Fibroblast of the conjunctiva (primary cell): ENCODE data around the gene ZNF335.
A peak's percentile ranks its signal among the peaks of the same experiment; 100 is the strongest.
"Not testable (repeated sequence)": the region's sequence is repeated elsewhere in the genome, so short reads cannot be mapped to it uniquely, and the experiment has no call there.

Experiments used
- DNase-seq: peaks from one replicate; pipeline ENCODE4 v3.0.0-alpha.2; 2010; ENCODE audit warnings: low read depth

Gene ZNF335

DNA sequence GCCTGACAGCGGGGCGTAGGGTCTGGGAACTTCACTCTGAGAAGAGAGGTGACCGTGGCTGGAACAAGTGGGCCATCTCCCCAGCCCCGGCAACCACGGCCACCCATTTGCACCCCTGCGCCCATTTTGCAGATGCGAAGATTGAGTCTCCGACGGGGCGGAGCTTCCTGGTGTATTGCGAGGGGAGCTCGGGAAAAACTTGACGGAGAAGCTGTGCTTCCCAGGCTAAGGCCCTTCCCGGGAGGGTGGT, 653 bp downstream of the ZNF335 start:
- no peak for DNase-seq

DNA sequence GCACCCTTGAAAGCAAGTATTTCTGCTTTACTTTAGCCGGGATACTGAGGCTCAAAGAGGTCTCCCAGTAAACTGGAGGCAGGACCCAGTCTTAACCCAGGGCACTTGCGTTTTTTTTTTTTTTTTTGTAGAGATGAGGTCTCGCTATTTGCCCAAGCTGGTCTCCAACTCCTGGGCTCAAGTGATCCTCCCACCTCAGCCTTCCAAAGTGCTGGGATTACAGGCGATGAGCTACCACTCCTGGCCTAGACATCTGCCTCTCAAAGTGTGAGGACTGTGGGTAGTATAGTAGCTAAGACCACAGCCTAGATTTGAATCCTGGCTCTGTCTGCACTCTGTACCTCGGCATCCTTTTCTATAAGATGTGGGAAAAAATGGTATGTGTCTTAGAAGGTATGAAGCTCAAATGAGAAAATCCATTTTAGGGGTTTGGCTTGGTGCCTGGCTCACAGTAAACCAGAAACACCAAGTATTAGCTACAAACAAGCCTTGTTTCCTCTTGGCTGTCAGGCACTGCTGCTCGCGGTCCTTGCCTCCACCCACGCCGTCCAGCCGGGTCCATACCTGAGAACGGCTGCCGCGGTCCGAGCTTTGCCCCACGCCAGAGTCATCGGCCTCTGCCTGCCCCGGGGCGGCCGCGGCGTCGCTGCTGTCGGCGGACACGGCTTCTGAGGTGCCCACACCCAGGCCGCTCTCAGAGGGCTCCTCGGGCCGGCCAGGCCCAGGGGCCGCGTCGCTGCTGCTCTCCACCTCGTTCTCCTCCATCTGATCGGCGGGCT, 1.2 kb downstream of the ZNF335 start:
- DNase-seq: no peak

GRCh38 chr20:45969712-45970634, 2.0 kb downstream of the ZNF335 start:
- peak; percentile 52 for DNase-seq

GRCh38 chr20:45968801-45969711, 2.9 kb downstream of the ZNF335 start:
- no peak for DNase-seq

GRCh38 chr20:45968081-45968671, 3.8 kb downstream of the ZNF335 start:
- no peak for DNase-seq

GRCh38 chr20:45967551-45968080, 4.4 kb downstream of the ZNF335 start:
- DNase-seq: no peak

DNA sequence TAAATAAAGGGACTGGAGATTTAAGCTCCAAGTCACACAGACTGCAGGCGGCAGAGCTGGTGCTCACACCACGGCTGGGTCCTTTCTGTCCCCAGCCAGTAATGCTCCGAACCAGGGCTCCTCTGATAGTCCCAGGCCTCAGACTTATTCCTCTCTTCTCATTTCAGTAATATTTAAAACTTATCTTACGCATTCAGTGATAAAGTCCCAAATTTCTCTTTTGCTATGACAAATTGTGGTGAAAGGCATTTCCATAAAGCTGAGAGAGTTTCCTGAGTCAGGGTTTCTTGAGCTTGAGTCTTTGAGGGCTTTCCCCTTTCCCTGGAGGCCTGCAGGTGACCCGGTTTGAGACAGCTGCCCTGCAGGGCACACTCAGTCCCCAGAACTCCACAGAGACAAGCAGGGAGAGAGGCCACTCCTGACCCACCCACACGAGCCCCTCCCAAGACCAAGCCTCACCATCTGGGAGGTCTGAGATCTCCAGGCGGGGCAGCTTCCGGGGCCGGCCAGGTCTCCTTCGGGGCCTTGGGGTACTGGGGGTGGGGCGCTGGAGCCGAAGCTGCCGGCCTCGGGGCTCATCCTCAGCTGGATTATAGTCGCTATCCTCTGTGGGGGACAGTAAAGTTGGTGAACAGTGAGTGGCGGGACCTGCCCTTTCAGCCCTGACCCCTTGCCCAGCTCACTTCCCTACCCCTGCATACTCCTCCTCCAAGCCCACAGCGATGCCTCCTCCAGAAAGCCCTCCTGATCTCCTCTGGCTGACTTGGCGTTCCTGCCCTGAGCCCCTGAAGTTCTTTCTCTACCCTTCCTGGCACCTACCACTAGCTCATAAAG, 6.6 kb downstream of the ZNF335 start:
- no peak for DNase-seq

DNA sequence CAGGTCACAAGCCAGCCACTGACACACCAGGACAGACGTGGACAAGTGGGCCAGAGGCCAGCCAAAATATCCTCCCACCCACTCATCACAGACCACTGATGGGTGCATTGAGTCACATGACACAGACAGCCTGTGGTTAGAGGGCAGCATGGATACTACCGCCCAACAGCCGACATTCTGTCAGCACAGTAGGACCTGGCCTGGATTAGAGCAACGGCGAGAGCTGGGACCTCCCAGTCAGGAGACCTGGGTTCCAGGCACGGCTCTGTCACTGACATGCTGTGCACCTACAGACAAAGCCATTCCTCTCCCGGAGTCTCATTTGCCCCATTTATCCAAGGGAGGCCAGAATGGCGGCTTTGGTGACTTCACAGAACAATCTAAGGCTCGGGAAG, 8.0 kb downstream of the ZNF335 start:
- no peak for DNase-seq

- DNase-seq: peak; percentile 16
These were observed 8.7 kb downstream of the ZNF335 start for GRCh38 chr20:45963059-45964005.

- no peak for DNase-seq
These were observed 9.8 kb downstream of the ZNF335 start for GRCh38 chr20:45962031-45962755.

DNA sequence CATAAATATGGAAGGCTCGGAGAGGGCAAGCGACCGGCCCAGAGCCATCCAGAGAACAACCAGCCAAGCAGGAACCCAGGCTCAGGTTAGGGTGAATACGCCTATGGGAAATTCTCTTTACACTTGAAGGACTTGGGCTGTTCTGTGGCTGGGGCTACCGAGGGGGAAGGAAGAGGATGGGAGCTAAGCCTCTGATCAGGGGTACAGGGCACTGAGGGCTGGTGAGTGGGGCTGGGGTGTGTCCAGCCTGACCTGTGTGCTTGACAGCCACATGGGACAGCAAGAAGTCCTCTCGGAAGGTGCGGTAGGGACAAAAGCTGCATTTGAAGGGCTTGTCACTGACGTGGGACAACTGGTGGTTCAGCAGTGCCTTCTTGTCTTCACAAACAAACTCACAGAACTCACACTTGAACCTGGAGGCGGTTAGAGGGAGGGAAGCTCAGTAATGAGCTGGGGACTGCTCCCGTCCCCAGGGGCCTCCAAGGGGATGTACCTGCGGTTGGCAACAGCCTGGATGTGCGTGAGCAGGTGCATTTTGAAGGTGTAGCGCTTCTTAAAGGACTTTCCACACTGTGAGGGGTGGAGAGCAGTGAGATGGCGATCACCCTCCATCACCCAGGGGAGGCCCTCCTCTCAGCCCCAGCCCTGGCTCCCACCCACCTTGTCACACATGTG, 11.9 kb downstream of the ZNF335 start:
- DNase-seq: no peak

GRCh38 chr20:45959126-45959525, 12.9 kb downstream of the ZNF335 start:
- DNase-seq: no peak

GRCh38 chr20:45958593-45958992, 13.4 kb downstream of the ZNF335 start:
- DNase-seq: no peak

DNA sequence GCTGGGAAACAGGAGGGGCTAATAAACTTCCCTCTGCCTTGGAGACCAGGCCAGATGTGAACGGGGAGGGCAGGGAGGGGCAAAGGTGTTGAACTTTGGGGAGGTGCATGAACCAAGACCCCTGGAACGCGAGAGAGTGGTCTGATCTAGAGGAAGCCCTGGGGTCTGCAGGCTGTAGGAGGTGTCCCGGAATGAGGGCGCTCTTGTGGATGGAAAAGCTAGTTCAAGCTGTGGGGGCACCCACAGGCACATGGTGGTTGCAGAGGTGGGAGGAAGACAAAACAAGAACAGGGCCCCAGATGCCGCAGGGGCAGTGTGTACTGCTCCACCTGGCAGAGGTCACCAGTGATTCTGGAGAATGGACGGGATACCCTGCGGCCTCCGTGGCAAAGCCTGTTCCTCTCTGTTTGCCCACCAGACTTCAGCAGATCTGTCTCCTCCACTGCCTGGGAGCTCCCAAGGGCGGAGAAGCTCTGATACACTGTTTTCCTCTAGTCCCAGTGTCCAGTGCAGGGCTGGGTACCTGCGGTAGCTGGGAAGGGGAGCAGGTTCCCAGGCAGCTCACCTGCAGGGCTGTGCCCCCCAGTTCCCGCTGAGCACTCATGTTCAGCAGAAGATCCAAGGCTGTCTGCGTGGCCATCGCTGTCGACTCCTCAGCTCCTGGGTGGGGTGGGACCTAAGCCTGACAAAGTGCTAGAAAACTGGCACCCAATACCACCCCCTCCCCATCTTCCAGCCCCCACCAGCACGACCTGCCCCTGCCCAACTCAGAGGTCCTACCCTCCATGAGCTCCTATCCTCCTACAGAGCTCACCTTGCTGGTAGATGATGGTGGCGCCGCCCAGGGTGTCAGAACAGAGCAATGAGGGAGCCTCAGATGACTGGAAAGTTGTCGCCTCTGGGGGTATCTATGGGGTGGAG, 14.7 kb downstream of the ZNF335 start:
- DNase-seq: no peak

DNA sequence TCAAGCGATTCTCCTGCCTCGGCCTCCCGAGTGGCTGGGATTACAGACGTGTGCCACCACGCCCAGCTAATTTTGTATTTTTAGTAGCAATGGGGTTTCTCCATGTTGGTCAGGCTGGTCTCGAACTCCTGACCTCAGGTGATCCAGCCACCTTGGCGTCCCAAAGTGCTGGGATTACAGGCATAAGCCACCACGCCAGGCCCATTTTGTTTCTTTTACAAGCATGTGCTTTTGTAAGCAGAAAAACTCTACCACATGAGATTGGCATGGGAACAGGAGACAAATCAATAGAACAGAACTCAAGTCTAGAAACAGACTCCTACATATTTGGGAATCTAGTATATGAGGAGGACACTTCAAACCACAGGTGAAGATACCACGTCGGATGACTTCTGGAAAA, 15.7 kb downstream of the ZNF335 start:
- DNase-seq: not testable (repeated sequence)

DNA sequence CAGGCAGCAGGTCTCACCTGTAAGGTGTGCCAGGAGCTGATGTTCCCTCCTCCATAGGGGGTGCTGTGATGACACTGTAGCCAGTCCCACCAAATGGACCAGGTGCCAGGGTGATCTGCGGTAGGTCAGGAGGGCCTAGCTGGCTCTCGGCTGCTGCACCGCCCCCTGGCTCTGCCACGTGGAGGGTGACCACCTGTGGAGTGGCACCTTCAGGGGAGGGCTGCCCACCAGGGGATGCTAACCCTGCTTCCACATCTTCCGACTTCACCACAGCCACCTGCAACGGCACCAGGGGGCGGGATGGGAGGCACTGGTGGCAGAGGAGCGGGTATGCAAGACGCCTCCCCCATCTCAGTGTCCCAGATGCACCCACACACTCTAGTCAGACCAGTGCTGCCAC, 18.3 kb downstream of the ZNF335 start:
- no peak for DNase-seq

DNA sequence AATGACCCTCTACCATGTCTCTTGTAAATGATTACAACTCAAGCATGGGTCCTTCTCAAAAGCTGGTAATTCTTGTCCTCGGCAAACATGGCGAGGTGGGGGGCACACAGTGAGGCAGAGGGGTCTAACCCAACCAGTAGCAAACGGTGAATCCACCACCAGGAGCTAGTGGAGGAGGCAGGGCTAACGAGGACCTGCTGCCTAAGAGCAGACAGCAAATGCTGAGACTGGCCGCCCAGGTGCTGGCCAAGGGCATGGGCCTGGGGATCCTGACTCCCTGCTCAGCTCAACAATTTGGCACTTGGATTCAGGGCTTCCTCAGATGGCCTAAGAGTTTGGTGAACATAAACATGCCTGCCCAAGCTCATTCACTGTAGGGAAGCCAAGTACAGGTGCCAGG, 19.1 kb downstream of the ZNF335 start:
- DNase-seq: no peak
